ENCODE data around the gene PPID.
"Not testable (repeated sequence)": the region's sequence is repeated elsewhere in the genome, so short reads cannot be mapped to it uniquely, and the experiment has no call there.

PPID gene

GRCh38 chr4:158666892-158667291 lies 56.3 kb downstream of the PPID start:
- Mint-ChIP-seq H3K27me3 (no peaks in the 10 kb centered on the region), H3K4me3 (no peak overlapping the region), H3K27ac (no peak overlapping the region)

GRCh38 chr4:158664806-158665205 lies 58.4 kb downstream of the PPID start:
- H3K9me3 Mint-ChIP-seq: no peaks in the 10 kb centered on the region
- H3K27ac Mint-ChIP-seq: no peak overlapping the region
- H3K4me1 Mint-ChIP-seq (ENCODE audit: low read depth): peaks cover 12% of the 10 kb centered on the region
- H3K27me3 Mint-ChIP-seq: peaks cover 3% of the 10 kb centered on the region
- no peak overlapping the region for H3K4me3 Mint-ChIP-seq
- H3K36me3 Mint-ChIP-seq (ENCODE audit: low read depth): peaks cover 21% of the 10 kb centered on the region

More at GRCh38 chr4:158666892-158667291, 56.3 kb downstream of the PPID start:
- H3K36me3 Mint-ChIP-seq (ENCODE audit: low read depth): peaks cover 21% of the 10 kb centered on the region
- H3K4me1 Mint-ChIP-seq (ENCODE audit: low read depth): peaks cover 24% of the 10 kb centered on the region
- H3K9me3 Mint-ChIP-seq: no peaks in the 10 kb centered on the region

GRCh38 chr4:158663707-158664625 lies 59.2 kb downstream of the PPID start:
- not testable (repeated sequence) for H3K9me3 Mint-ChIP-seq; H3K4me1 Mint-ChIP-seq (ENCODE audit: low read depth); H3K27me3 Mint-ChIP-seq; H3K27ac Mint-ChIP-seq; H3K4me3 Mint-ChIP-seq
- H3K36me3 Mint-ChIP-seq (ENCODE audit: low read depth): peaks cover 16% of the 10 kb centered on the region

- peaks cover 13% of the 10 kb centered on the region for H3K36me3 Mint-ChIP-seq (ENCODE audit: low read depth)
- H3K4me1 Mint-ChIP-seq (ENCODE audit: low read depth); H3K27me3 Mint-ChIP-seq; H3K4me3 Mint-ChIP-seq; H3K9me3 Mint-ChIP-seq; H3K27ac Mint-ChIP-seq: not testable (repeated sequence)
Observed at GRCh38 chr4:158663255-158663654, 59.9 kb downstream of the PPID start.

All from stimulated activated naive CD8-positive, alpha-beta T cell treated with anti-CD3 and anti-CD28 coated beads, Interleukin-15, Interleukin-2, amounts not matched to agents 100 ng/mL and 50 ng/mL, for 24 hours (primary cell).